Right lobe of liver (tissue), 6 donors: ENCODE data around the gene CPNE4. TPM values are rescaled to one million over a fixed set of nuclear protein-coding genes. Genes with fewer than 3 reads are reported as not detected.

Experiments
- ATAC-seq, 4 donors: fragments of 200-7000 bp; cut with Tn5 transposase; one replicate each; pipeline ENCODE4 v1.9.1; 2020; ENCODE audit warnings: mild to moderate bottlenecking in 4 of 4, moderate library complexity in 4 of 4
- DNase-seq, 3 donors: peaks; one replicate each; pipeline ENCODE4 v3.0.0-alpha.2; 2020
- H3K27ac ChIP-seq, 3 donors: fragments of 200-600 bp; one replicate each; pipeline ENCODE4 v1.8.0; 2022
- H3K27me3 ChIP-seq, 2 donors: fragments of 200-600 bp; one replicate each; pipeline ENCODE4 v1.8.0; 2022
- H3K36me3 ChIP-seq, 4 donors: fragments of 200-600 bp; sonication (generic) in 1 of 4; one replicate each; pipeline versions ENCODE4 v1.5.1 to v1.8.0; 2017 to 2022; ENCODE audit warnings: control low read depth in 1 of 4
- H3K4me1 ChIP-seq, 4 donors: fragments of 200-600 bp; sonication (generic) in 1 of 4; one replicate each; pipeline versions ENCODE4 v1.5.1 to v1.8.0; 2017 to 2022; ENCODE audit warnings: control low read depth in 1 of 4
- H3K4me3 ChIP-seq, 3 donors: fragments of 200-600 bp; one replicate each; pipeline ENCODE4 v1.8.0; 2022
- H3K9me3 ChIP-seq, 4 donors: fragments of 200-600 bp; sonication (generic) in 1 of 4; one replicate each; pipeline versions ENCODE4 v1.5.1 to v1.8.0; 2017 to 2022; ENCODE audit warnings: control low read depth in 1 of 4
- POLR2A ChIP-seq: fragments of 450-650 bp; IDR thresholded peaks from one replicate; pipeline ENCODE4 v1.6.1; 2017; ENCODE audit warnings: antibody characterized with exemption, mild to moderate bottlenecking
- WGBS: methylation state at CpG from one replicate; pipeline ENCODE4 v1.1.6; 2018; ENCODE audit warnings: low coverage, low lambda C conversion rate; ENCODE audit not compliant: insufficient coverage; ENCODE audit errors: missing lambda C conversion rate; 5-methylcytosine and 5-hydroxymethylcytosine counted together
- intact Hi-C, 2 donors: fragments of 100-400 bp; cut with DNase I; formaldehyde crosslinking; loops; one replicate each; pipeline versions ENCODE4 v1.11.2 to v1.14.1; 2022
- total RNA-seq, 6 experiments: library from RNA; depleted of rRNA in 2 of 6; stranded (reverse); fragments of >200 nt in 2 of 6; fragmentation: NEBNext Ultra II Directional in 3 of 6; extraction: Animal tissue kit (Norgen Biotek cat#: 25700) in 3 of 6; gene quantifications; one replicate each; pipeline versions ENCODE4 v1.1.0 to v1.2.4, GENCODE V29; 2016 to 2023
- TF ChIP-seq, protein P1 (sequence below), 4 donors: fragments of 200-600 bp in 3 of 4; fragments of 450-650 bp in 1 of 4; IDR thresholded peaks; one replicate each; pipeline versions ENCODE4 v1.5.1 to v1.8.0; 2016 to 2022; ENCODE audit warnings: antibody characterized with exemption in 4 of 4, mild to moderate bottlenecking in 2 of 4
- donor health status: DM: no; HTN: yes; CAD: no.
- donor health status: DM: no; HTN: no; CAD: no.
- donor health status: DM: no; HTN: no; CAD: no.
- donor health status: DM: no; HTN: yes; CAD: no.
- donor health status: DM: no; HTN: yes; CAD: no.

CPNE4 gene
- total RNA-seq, 6 experiments from 2014 or later, result not detected

DNA sequence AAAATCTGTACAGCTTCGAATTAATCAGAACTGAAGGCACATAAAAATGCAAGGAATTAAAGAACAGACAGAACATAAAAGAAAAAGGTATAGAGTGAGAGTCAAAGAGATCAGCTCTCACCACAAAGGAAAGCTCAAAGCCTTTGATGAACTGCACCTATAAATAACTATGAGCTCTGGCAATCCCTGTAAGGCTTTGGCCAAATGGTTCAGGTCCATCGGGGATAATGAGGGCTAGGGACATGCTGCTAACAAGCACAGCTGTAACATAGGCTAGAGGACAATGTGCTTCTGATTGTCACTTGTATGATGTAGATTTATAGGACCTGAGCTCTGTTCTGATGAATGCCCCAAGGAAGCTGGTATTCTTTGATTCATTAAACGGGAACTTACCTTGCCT lies 418.1 kb downstream of the CPNE4 start:
- Histone ChIP-seq H3K4me1 (no peaks in the 10 kb centered on the region), H3K4me3 (no peak overlapping the region), H3K27me3 (no peaks in the 10 kb centered on the region), H3K36me3 (no peaks in the 10 kb centered on the region), H3K27ac (no peak overlapping the region), H3K9me3 (no peaks in the 10 kb centered on the region)
- intact Hi-C loops, result no loop called here
- DNase-seq (no peak), ATAC-seq (no peak)
- WGBS, result 24% methylated on average over 3 of the region's 3 CpGs
- TF ChIP-seq, protein P1, sequence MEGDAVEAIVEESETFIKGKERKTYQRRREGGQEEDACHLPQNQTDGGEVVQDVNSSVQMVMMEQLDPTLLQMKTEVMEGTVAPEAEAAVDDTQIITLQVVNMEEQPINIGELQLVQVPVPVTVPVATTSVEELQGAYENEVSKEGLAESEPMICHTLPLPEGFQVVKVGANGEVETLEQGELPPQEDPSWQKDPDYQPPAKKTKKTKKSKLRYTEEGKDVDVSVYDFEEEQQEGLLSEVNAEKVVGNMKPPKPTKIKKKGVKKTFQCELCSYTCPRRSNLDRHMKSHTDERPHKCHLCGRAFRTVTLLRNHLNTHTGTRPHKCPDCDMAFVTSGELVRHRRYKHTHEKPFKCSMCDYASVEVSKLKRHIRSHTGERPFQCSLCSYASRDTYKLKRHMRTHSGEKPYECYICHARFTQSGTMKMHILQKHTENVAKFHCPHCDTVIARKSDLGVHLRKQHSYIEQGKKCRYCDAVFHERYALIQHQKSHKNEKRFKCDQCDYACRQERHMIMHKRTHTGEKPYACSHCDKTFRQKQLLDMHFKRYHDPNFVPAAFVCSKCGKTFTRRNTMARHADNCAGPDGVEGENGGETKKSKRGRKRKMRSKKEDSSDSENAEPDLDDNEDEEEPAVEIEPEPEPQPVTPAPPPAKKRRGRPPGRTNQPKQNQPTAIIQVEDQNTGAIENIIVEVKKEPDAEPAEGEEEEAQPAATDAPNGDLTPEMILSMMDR (IDR thresholded peaks at IDR 0.05), result no peak
- TF ChIP-seq POLR2A, result no peak

DNA sequence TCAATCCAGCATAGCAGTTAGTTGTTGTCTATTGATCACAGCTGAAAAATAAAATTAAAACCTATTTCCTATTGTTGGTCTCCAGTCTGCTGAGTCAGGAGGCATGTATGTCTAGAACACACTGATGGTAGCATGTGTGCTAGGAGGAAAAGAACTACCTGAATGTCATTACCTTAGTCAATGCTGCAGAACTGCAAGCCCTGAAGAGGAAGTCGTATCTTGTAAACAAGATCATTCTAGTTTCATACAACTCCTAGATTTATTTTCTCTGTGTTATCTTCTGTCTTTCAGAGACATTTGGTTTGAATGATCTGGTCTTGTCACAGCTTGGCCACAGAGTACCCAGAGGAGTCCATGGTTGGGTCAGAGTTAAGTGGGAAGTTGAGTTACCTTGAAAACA lies 422.1 kb downstream of the CPNE4 start:
- ATAC-seq, result no peak
- WGBS, result 58% methylated on average over 1 of the region's 1 CpG
- intact Hi-C loops, result no loop called here
- Histone ChIP-seq H3K4me1 (no peaks in the 10 kb centered on the region), H3K27ac (no peak overlapping the region), H3K36me3 (no peaks in the 10 kb centered on the region), H3K9me3 (no peaks in the 10 kb centered on the region), H3K27me3 (no peaks in the 10 kb centered on the region), H3K4me3 (no peak overlapping the region)
- TF ChIP-seq, protein P1 (IDR thresholded peaks at IDR 0.05), result no peak
- TF ChIP-seq POLR2A, result no peak
- no peak for DNase-seq

DNA sequence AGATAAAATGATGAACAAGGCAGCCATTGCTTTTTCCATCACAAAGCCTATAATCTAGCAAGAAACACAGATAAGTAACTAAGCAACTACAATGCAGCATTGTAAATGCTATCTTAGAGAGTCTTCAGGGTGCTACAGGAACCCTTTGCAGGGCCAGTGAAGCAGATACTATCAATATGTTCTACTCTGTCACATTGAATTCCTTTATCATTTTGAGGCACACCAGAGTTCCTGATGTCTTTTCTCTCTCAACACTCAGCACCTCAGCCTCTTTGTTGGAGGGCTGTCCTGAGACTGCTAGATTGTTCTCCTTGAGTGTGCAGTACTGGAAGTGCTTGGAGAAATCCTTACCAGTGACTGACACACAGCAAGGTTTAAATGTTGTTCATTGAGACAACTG lies 424.6 kb downstream of the CPNE4 start:
- H3K4me3 ChIP-seq, result no peak overlapping the region
- no peaks in the 10 kb centered on the region for H3K9me3 ChIP-seq
- no peaks in the 10 kb centered on the region for H3K36me3 ChIP-seq
- no peak for ATAC-seq
- no peaks in the 10 kb centered on the region for H3K4me1 ChIP-seq
- H3K27ac ChIP-seq, result no peak overlapping the region
- intact Hi-C loops, result no loop called here
- TF ChIP-seq POLR2A, result no peak
- TF ChIP-seq, protein P1 (IDR thresholded peaks at IDR 0.05), result no peak
- no peak for DNase-seq
- H3K27me3 ChIP-seq, result no peaks in the 10 kb centered on the region

DNA sequence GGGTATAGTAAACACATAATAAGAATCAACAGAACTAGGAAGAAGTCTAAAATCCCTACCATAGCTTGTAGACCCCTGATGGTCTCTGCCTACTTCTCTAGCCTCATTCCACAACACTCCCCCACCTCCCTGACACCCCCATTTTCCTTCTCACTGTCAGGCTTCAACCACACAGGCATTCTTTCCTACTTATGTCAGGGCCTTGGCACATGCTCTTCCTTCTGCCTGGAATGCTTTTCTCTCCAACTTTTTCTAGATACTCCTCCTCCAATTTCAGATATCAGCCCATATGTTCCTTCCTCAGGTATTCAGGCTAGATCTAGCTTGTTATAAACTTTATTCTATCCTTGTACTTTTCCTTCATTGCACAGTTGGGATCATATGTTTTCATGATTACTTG lies 426.1 kb downstream of the CPNE4 start:
- TF ChIP-seq, protein P1 (IDR thresholded peaks at IDR 0.05), result no peak
- DNase-seq, result no peak
- intact Hi-C loops, result no loop called here
- no peak for ATAC-seq
- Histone ChIP-seq H3K4me3 (no peak overlapping the region), H3K36me3 (no peaks in the 10 kb centered on the region), H3K27ac (no peak overlapping the region), H3K9me3 (no peaks in the 10 kb centered on the region), H3K27me3 (no peaks in the 10 kb centered on the region), H3K4me1 (no peaks in the 10 kb centered on the region)

DNA sequence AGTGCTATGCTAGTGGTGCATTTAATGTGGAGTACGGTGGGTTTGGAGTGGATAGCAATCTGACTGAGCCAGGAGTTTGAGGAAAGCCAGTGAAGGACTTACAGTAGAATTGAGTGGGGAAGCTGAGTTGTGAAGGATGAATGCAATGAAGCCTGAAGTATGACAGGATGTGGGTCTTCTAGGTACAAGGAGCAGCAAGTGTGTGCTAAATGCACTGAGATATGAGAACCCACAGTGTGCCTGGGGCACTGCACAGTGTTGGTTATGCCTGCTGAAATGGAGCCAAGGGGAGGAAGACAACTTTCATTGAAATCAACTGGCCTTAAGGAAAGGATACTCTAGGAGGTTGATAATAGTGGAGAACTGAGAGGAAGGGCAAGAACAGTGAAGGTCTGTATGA lies 426.5 kb downstream of the CPNE4 start:
- no peak for TF ChIP-seq POLR2A
- TF ChIP-seq, protein P1 (IDR thresholded peaks at IDR 0.05), result no peak
- WGBS, result 70% methylated on average over 1 of the region's 1 CpG
- DNase-seq (no peak), ATAC-seq (no peak)
- Histone ChIP-seq H3K27me3 (no peaks in the 10 kb centered on the region), H3K36me3 (no peaks in the 10 kb centered on the region), H3K4me3 (no peak overlapping the region), H3K4me1 (no peaks in the 10 kb centered on the region), H3K9me3 (no peaks in the 10 kb centered on the region), H3K27ac (no peak overlapping the region)
- intact Hi-C loops, result no loop called here
